ENCODE results near the gene EIF4E1B. TPM values are rescaled to one million over a fixed set of nuclear protein-coding genes. Genes with fewer than 3 reads are reported as not detected.

Gene EIF4E1B
- total RNA-seq, 4 donors from 2014 or later, result not detected

DNA sequence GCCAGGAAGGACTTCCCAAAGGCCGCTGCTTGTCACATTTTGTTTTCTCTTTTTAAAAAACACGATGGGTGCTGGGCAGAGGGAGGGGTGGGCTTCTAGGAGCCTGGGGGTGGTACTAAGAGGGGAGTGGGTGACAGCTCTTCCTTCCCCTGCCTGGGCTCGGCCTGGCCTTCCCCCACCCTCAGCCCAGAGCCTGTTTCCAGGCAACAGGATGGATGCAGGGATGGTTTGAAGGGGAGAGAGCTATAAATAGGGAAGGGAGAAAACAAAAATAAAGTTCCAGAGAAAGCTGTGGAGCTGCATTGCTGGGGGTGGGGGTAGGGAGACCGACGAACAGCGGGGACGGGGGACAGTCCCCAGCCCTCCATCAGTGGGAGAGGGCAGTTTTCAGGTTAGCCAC lies 14.0 kb upstream of the EIF4E1B start:
- 51 to 64% methylated on average over 3 to 7 of the region's 7 CpGs for WGBS, 2 donors (ENCODE audit: low coverage in 1 of 2)
- Histone ChIP-seq H3K4me3 (no peak overlapping the region), H3K27me3 (peaks cover 79% of the 10 kb centered on the region), H3K27ac (no peak overlapping the region), H3K36me3 (no peaks in the 10 kb centered on the region), H3K9me3 (no peaks in the 10 kb centered on the region), H3K4me1 (peaks cover 0 to 28% (median 20%) of the 10 kb centered on the region in 3 donors)
- TF ChIP-seq POLR2A (IDR thresholded peaks at IDR 0.05) (no peak), EP300 (IDR thresholded peaks at IDR 0.05) (no peak), CTCF (IDR thresholded peaks at IDR 0.05) (no peak), POLR2AphosphoS5 (IDR thresholded peaks at IDR 0.05) (no peak)
- no peak for ATAC-seq

GRCh38 chr5:176618783-176619182 lies 11.7 kb upstream of the EIF4E1B start:
- no peaks in the 10 kb centered on the region for H3K36me3 ChIP-seq
- no peak for TF ChIP-seq POLR2AphosphoS5 (IDR thresholded peaks at IDR 0.05)
- TF ChIP-seq CTCF (IDR thresholded peaks at IDR 0.05), result no peak
- H3K27me3 ChIP-seq, result peaks cover 91% of the 10 kb centered on the region
- 50% methylated on average over 2 of the region's 19 CpGs; no CpG with 5 or more reads in 1 of the 2 donors for WGBS, 2 donors (ENCODE audit: low coverage in 1 of 2)
- no peak overlapping the region for H3K27ac ChIP-seq
- no peak for ATAC-seq
- no peaks in the 10 kb centered on the region for H3K9me3 ChIP-seq
- H3K4me1 ChIP-seq, result peaks cover 0 to 33% (median 20%) of the 10 kb centered on the region in 3 donors
- H3K4me3 ChIP-seq, result no peak overlapping the region

DNA sequence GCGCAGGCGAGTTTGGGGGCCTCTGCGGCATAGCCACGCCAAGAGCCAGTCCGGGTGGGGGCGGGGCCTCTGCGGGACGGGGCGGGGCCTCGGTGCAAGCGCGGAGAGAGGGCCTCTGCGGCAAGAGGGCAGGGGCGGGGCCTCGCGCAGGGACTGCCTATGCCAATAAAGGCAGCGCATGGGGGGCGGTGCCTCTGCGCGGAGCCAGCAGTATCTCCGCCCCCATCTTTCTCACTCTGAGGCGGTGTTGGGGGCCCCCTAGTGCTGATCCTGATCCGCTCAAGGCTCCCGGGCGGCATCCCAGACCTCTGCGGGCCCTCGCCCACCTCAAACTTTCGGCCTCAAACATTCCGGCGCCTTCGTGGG lies 11.3 kb upstream of the EIF4E1B start:
- Histone ChIP-seq H3K9me3 (no peaks in the 10 kb centered on the region), H3K27me3 (peaks cover 95% of the 10 kb centered on the region), H3K4me3 (no peak overlapping the region), H3K27ac (no peak overlapping the region), H3K36me3 (no peaks in the 10 kb centered on the region), H3K4me1 (peaks cover 0 to 33% (median 20%) of the 10 kb centered on the region in 3 donors)
- TF ChIP-seq POLR2AphosphoS5 (IDR thresholded peaks at IDR 0.05), result no peak
- peak in 1 of 4 experiments; percentile 38 for TF ChIP-seq CTCF (IDR thresholded peaks at IDR 0.05)
- 3% methylated on average over 9 of the region's 31 CpGs; no CpG with 5 or more reads in 1 of the 2 donors for WGBS, 2 donors (ENCODE audit: low coverage in 1 of 2)
- ATAC-seq, result peak; percentile 48

DNA sequence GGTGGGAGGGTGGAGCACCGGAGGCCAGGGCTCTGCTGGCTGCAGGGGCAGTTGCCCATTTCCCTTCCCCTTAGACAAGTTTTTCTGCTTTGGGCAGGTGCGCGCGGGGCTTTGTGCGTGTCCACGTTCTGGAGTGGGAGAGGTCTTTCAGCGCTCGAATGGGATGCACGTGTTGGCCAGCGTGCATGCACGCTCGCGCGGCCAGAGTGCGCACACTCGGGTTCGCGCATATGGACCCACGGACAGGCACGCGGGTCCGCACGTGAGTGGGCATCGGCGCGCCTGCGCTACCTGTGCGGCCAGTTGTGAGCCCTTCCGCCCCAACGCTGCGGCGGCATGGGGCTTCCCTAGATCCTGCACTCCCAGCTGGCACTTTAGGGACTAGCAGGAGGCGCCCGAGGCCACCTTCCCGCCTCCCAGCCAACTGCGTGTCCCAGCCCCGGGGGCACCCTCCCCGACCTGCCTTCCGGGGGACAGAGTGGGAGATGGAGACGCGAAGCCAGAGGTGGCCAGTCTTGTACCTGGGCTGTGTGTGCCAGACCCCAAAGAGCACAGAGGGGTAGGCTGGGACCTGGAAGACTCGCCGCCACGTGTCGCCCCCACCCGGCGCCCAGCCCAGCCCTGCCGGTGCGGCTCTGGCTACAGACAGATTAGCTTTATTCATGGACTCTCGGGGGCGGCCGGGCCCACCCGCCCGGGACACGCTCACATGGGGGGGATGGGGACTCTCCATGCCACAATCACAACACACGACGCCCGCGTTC lies 10.7 kb upstream of the EIF4E1B start:
- no CpG with 5 or more reads among the region's 59 CpGs for WGBS, 2 donors (ENCODE audit: low coverage in 1 of 2)
- peaks cover 0 to 33% (median 20%) of the 10 kb centered on the region in 3 donors for H3K4me1 ChIP-seq
- no peaks in the 10 kb centered on the region for H3K9me3 ChIP-seq
- H3K27ac ChIP-seq, result no peak overlapping the region
- H3K4me3 ChIP-seq, result no peak overlapping the region
- no peak for TF ChIP-seq EP300 (IDR thresholded peaks at IDR 0.05)
- no peak for TF ChIP-seq POLR2AphosphoS5 (IDR thresholded peaks at IDR 0.05)
- TF ChIP-seq CTCF (IDR thresholded peaks at IDR 0.05), result no peak
- no peak for TF ChIP-seq POLR2A (IDR thresholded peaks at IDR 0.05)
- H3K36me3 ChIP-seq, result no peaks in the 10 kb centered on the region
- peaks cover 97% of the 10 kb centered on the region for H3K27me3 ChIP-seq
- ATAC-seq, result no peak

DNA sequence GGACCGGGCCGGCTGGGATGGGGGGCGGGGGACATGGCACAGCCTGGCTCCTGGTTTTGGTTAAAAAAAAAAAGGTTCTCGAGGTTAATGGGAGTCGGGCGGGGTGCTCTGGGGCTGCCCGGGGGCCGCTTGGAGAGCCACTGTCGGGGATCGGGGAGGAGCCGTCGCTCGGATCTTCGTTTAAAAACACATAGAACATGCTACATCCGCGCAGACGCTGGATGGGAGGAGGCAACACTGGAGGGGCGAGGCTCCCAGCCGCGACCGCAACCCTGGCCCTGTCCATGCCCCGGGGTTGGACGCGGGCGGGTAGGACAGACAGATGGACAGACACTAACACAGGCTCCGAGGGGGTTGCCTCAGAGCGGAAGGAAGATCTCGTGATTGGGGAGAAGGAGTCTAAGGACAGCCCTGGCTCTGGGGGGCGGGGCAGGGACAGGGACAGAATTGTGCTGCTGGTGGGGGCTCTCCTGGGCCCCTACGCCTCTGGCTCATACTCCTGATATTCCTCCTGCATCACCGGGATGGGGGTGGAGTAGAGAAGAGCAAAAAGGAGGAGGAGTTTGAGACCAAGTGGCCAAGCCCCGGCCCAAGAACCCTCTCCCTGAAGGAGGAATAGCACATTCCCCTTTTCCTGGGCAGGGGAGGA lies 10.0 kb upstream of the EIF4E1B start:
- WGBS, 2 donors (ENCODE audit: low coverage in 1 of 2), result 1% methylated on average over 23 of the region's 32 CpGs; no CpG with 5 or more reads in 1 of the 2 donors
- no peak for TF ChIP-seq POLR2A (IDR thresholded peaks at IDR 0.05)
- TF ChIP-seq POLR2AphosphoS5 (IDR thresholded peaks at IDR 0.05), result no peak
- no peak for TF ChIP-seq CTCF (IDR thresholded peaks at IDR 0.05)
- TF ChIP-seq EP300 (IDR thresholded peaks at IDR 0.05), result no peak
- Histone ChIP-seq H3K9me3 (no peaks in the 10 kb centered on the region), H3K4me1 (peaks cover 0 to 33% (median 20%) of the 10 kb centered on the region in 3 donors), H3K4me3 (no peak overlapping the region), H3K27ac (no peak overlapping the region), H3K36me3 (no peaks in the 10 kb centered on the region), H3K27me3 (peaks cover 97% of the 10 kb centered on the region)
- peak; percentile 44 for ATAC-seq
